HepG2 (cell line): Measurements from ENCODE around the gene MCM3. TPM values are rescaled to one million over a fixed set of nuclear protein-coding genes. Genes with fewer than 3 reads are reported as not detected.
A peak's percentile ranks its signal among the peaks of the same experiment; 100 is the strongest.

ENCODE experiments used
- CENPT ChIP-seq: sonication (generic); formaldehyde crosslinking; IDR thresholded peaks from 2 replicates; pipeline ENCODE4 v1.8.0; 2022; ENCODE audit warnings: low read depth, mild to moderate bottlenecking, moderate library complexity, missing genetic modification reagents
- DMAP1 ChIP-seq: IDR thresholded peaks from 2 replicates; pipeline ENCODE4 v1.6.1; 2016
- EZH2 ChIP-seq: conservative IDR thresholded peaks from 2 replicates; pipeline ENCODE4 v1.6.1; 2012; ENCODE audit warnings: mild to moderate bottlenecking, low read depth, low read length, moderate library complexity
- HOXA9 ChIP-seq: sonication (generic); formaldehyde crosslinking; IDR thresholded peaks from 2 replicates; pipeline ENCODE4 v1.8.1; 2022; ENCODE audit warnings: missing genetic modification reagents, mild to moderate bottlenecking, moderate library complexity, borderline replicate concordance
- KMT2B ChIP-seq: IDR thresholded peaks from 2 replicates; pipeline ENCODE4 v1.6.1; 2016; ENCODE audit warnings: missing genetic modification reagents, missing compliant biosample characterization
- MAZ ChIP-seq, 2 experiments: sonication (generic) in 1 of 2; formaldehyde crosslinking in 1 of 2; IDR thresholded peaks; 2 replicates each; pipeline versions ENCODE4 v1.5.0 to v1.6.1; 2012 to 2020; ENCODE audit warnings: low read depth in 2 of 2, mild to moderate bottlenecking in 2 of 2, borderline replicate concordance in 1 of 2, improper control_type of control experiment in 1 of 2, low read length in 1 of 2, missing genetic modification reagents in 1 of 2, moderate library complexity in 1 of 2
- MXD4 ChIP-seq: IDR thresholded peaks from 2 replicates; pipeline ENCODE4 v1.6.1; 2016; ENCODE audit warnings: mild to moderate bottlenecking, missing biosample characterization, missing genetic modification reagents
- PCBP1 ChIP-seq: fragments of 200-400 bp; formaldehyde crosslinking; IDR thresholded peaks from 2 replicates; pipeline ENCODE4 v1.6.1; 2017; ENCODE audit warnings: mild to moderate bottlenecking, low read depth, low read length, borderline replicate concordance
- RXRB ChIP-seq: IDR thresholded peaks from 2 replicates; pipeline ENCODE4 v1.6.1; 2016; ENCODE audit warnings: borderline replicate concordance, missing genetic modification reagents, missing compliant biosample characterization
- SP2 ChIP-seq: sonication (generic); formaldehyde crosslinking; IDR thresholded peaks from 2 replicates; pipeline ENCODE4 v1.5.1; 2020; ENCODE audit warnings: mild to moderate bottlenecking, missing genetic modification reagents
- TCF12 ChIP-seq, 2 experiments: fragments of 450-650 bp in 1 of 2; sonication (generic) in 1 of 2; formaldehyde crosslinking in 1 of 2; IDR thresholded peaks; 2 replicates each; pipeline versions ENCODE4 v1.6.1 to v1.8.0; 2017 to 2022; ENCODE audit warnings: antibody characterized with exemption in 1 of 2, mild to moderate bottlenecking in 1 of 2, missing genetic modification reagents in 1 of 2, moderate library complexity in 1 of 2
- ZBTB21 ChIP-seq: sonication (generic); formaldehyde crosslinking; IDR thresholded peaks from 2 replicates; pipeline ENCODE4 v1.4.0; 2020; ENCODE audit warnings: missing genetic modification reagents
- ZFAT ChIP-seq: sonication (generic); formaldehyde crosslinking; conservative IDR thresholded peaks from 2 replicates; pipeline ENCODE4 v1.8.1; 2023; ENCODE audit warnings: missing genetic modification reagents, inconsistent platforms
- ZNF264 ChIP-seq: sonication (generic); formaldehyde crosslinking; IDR thresholded peaks from 2 replicates; pipeline ENCODE4 v1.4.0; 2020; ENCODE audit warnings: missing genetic modification reagents
- ZNF572 ChIP-seq: sonication (generic); formaldehyde crosslinking; IDR thresholded peaks from 2 replicates; pipeline ENCODE4 v1.5.1; 2020; ENCODE audit warnings: mild to moderate bottlenecking, missing genetic modification reagents
- ZNF660 ChIP-seq: sonication (generic); formaldehyde crosslinking; IDR thresholded peaks from 2 replicates; pipeline ENCODE4 v1.5.1; 2020; ENCODE audit warnings: mild to moderate bottlenecking, low read depth, missing genetic modification reagents, borderline replicate concordance
- ZNF841 ChIP-seq: sonication (generic); formaldehyde crosslinking; IDR thresholded peaks from 2 replicates; pipeline ENCODE4 v1.8.1; 2023; ENCODE audit warnings: missing genetic modification reagents, borderline replicate concordance
- ZSCAN30 ChIP-seq: sonication (generic); formaldehyde crosslinking; IDR thresholded peaks from 2 replicates; pipeline ENCODE4 v1.5.0; 2020; ENCODE audit warnings: mild to moderate bottlenecking, missing genetic modification reagents
- polyA plus RNA-seq, 8 experiments: library from polyadenylated mRNA; depleted of rRNA in 3 of 8; stranded (reverse) in 7 of 8; unstranded in 1 of 8; fragments of >200 nt; fragmentation: Illumina TruSeq in 4 of 8; extraction: Trizol in 4 of 8; gene quantifications; 2 replicates each; pipeline versions ENCODE4 v1.2.1 to v1.2.3, GENCODE V29; 2011 to 2016; ENCODE audit warnings: low read depth in 4 of 8, missing spikeins in 1 of 8, mixed read lengths in 1 of 8; ENCODE audit not compliant: insufficient read depth in 1 of 8
- total RNA-seq, 5 experiments: library from RNA; depleted of rRNA; stranded (reverse); fragments of >200 nt; fragmentation: Illumina TruSeq; extraction: Trizol; gene quantifications; 2 replicates each; pipeline ENCODE4 v1.2.3, GENCODE V29; 2016; ENCODE audit warnings: low read depth in 1 of 5
- TF ChIP-seq, protein P1 (sequence below): sonication (generic); formaldehyde crosslinking; IDR thresholded peaks from 2 replicates; pipeline ENCODE4 v1.5.0; 2020; ENCODE audit warnings: mild to moderate bottlenecking, missing genetic modification reagents
- TF ChIP-seq, protein P2 (sequence below): sonication (generic); formaldehyde crosslinking; IDR thresholded peaks from 2 replicates; pipeline ENCODE4 v1.4.0; 2020; ENCODE audit warnings: mild to moderate bottlenecking, missing genetic modification reagents
- TF ChIP-seq, protein P3 (sequence below): sonication (generic); formaldehyde crosslinking; IDR thresholded peaks from 2 replicates; pipeline ENCODE4 v1.4.0; 2020; ENCODE audit warnings: missing genetic modification reagents
- TF ChIP-seq, protein P4 (sequence below): sonication (generic); formaldehyde crosslinking; IDR thresholded peaks from 2 replicates; pipeline ENCODE4 v1.8.0; 2022; ENCODE audit warnings: missing genetic modification reagents, mild to moderate bottlenecking, moderate library complexity, borderline replicate concordance

Gene MCM3
- total and polyA plus RNA-seq, 2 of the 13 experiments (the other 11 are each of a cell fraction or from before 2014, with no cell fraction given), result 164 to 288 TPM

DNA sequence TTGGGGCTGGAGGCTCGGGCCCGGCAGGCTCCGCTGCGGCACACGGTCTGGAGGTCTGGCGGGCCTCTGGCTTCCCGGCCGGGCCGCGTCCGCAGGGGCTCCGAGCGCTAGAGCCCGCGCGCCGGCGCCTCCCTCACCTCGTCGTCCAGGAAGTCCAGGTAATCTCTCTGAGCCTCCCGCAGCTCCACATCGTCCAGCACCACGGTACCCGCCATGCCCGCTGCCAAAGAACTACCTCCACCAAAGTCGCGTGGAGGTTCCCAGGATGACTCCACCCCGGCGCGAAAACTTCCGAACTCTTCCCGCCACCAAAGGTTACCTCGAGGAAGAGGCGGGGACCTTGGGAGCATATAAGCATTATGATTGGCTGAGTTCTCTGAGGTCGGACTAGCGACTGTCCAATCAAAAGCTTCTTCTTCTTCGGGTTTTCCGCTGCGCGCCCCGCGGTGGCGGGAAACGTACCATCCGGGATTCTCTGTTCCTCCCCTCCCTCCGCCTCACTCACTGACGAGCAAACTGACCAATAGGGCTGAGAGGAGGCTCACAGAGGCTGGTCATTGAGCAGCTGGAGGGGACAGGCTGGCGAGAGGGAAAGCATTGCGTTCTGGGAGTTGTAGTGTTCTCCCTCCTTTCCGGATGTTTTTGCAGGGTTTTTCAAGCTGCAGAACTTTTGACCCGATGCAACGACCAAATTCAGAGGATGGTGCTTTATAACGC is at the start of gene MCM3 (continued):
- TF ChIP-seq, protein P1, sequence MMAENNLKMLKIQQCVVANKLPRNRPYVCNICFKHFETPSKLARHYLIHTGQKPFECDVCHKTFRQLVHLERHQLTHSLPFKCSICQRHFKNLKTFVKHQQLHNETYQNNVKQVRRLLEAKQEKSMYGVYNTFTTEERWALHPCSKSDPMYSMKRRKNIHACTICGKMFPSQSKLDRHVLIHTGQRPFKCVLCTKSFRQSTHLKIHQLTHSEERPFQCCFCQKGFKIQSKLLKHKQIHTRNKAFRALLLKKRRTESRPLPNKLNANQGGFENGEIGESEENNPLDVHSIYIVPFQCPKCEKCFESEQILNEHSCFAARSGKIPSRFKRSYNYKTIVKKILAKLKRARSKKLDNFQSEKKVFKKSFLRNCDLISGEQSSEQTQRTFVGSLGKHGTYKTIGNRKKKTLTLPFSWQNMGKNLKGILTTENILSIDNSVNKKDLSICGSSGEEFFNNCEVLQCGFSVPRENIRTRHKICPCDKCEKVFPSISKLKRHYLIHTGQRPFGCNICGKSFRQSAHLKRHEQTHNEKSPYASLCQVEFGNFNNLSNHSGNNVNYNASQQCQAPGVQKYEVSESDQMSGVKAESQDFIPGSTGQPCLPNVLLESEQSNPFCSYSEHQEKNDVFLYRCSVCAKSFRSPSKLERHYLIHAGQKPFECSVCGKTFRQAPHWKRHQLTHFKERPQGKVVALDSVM (CRISPR knock-in tag), result peak; percentile 60; the same call in 1 of the 2 replicates
- TF ChIP-seq MXD4 (peak; percentile 93), ZFAT (no peak), CENPT (no peak; the same call in 1 of the 2 replicates), DMAP1 (CRISPR knock-in tag) (peak; percentile 93), MAZ (IDR thresholded peaks at IDR 0.05; ENCODE audit: borderline replicate concordance, low read depth, low read length) (peak; percentile 85; the same call in 1 of the 2 replicates), MAZ (CRISPR knock-in tag; IDR thresholded peaks at IDR 0.05; ENCODE audit: low read depth) (peak; percentile 45; the same call in 1 of the 2 replicates), SP2 (peak; percentile 96), KMT2B (CRISPR knock-in tag) (peak; percentile 86), ZSCAN30 (CRISPR knock-in tag) (peak; percentile 75), PCBP1 (no peak), ZNF841 (CRISPR knock-in tag) (peak; percentile 95), HOXA9 (CRISPR knock-in tag) (peak; percentile 92; the same call in 1 of the 2 replicates), ZNF660 (CRISPR knock-in tag) (no peak), TCF12 (IDR thresholded peaks at IDR 0.05) (no peak), TCF12 (CRISPR knock-in tag; IDR thresholded peaks at IDR 0.05) (peak; percentile 10; the same call in 1 of the 2 replicates), ZBTB21 (CRISPR knock-in tag) (no peak; the same call in 1 of the 2 replicates), EZH2 (no peak), RXRB (CRISPR knock-in tag) (no peak; the same call in 1 of the 2 replicates), ZNF264 (CRISPR knock-in tag) (peak; percentile 43; the same call in 1 of the 2 replicates), ZNF572 (no peak; the same call in 1 of the 2 replicates)
- TF ChIP-seq, protein P2, sequence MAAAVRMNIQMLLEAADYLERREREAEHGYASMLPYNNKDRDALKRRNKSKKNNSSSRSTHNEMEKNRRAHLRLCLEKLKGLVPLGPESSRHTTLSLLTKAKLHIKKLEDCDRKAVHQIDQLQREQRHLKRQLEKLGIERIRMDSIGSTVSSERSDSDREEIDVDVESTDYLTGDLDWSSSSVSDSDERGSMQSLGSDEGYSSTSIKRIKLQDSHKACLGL (CRISPR knock-in tag), result peak; percentile 96; the same call in 1 of the 2 replicates
- TF ChIP-seq, protein P3, sequence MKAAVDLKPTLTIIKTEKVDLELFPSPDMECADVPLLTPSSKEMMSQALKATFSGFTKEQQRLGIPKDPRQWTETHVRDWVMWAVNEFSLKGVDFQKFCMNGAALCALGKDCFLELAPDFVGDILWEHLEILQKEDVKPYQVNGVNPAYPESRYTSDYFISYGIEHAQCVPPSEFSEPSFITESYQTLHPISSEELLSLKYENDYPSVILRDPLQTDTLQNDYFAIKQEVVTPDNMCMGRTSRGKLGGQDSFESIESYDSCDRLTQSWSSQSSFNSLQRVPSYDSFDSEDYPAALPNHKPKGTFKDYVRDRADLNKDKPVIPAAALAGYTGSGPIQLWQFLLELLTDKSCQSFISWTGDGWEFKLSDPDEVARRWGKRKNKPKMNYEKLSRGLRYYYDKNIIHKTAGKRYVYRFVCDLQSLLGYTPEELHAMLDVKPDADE (CRISPR knock-in tag), result no peak
- TF ChIP-seq, protein P4, sequence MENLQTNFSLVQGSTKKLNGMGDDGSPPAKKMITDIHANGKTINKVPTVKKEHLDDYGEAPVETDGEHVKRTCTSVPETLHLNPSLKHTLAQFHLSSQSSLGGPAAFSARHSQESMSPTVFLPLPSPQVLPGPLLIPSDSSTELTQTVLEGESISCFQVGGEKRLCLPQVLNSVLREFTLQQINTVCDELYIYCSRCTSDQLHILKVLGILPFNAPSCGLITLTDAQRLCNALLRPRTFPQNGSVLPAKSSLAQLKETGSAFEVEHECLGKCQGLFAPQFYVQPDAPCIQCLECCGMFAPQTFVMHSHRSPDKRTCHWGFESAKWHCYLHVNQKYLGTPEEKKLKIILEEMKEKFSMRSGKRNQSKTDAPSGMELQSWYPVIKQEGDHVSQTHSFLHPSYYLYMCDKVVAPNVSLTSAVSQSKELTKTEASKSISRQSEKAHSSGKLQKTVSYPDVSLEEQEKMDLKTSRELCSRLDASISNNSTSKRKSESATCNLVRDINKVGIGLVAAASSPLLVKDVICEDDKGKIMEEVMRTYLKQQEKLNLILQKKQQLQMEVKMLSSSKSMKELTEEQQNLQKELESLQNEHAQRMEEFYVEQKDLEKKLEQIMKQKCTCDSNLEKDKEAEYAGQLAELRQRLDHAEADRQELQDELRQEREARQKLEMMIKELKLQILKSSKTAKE (CRISPR knock-in tag), result peak; percentile 78
